Eye (tissue), 1 donor: ENCODE results near the gene ZDHHC17.
"Not testable (repeated sequence)": the region's sequence is repeated elsewhere in the genome, so short reads cannot be mapped to it uniquely, and the experiment has no call there.

ENCODE experiments used
- DNase-seq: peaks from one replicate; pipeline ENCODE4 v3.0.0-alpha.2; 2015

Gene ZDHHC17

GRCh38 chr12:76768576-76768975 is 4.7 kb downstream of the ZDHHC17 start:
- no peak for DNase-seq

- no peak for DNase-seq
Observed at GRCh38 chr12:76777765-76778216, 13.9 kb downstream of the ZDHHC17 start.

- DNase-seq: no peak
Observed at GRCh38 chr12:76778364-76778763, 14.4 kb downstream of the ZDHHC17 start.

- not testable (repeated sequence) for DNase-seq
Observed at GRCh38 chr12:76779310-76779709, 15.4 kb downstream of the ZDHHC17 start.

- no peak for DNase-seq
Observed at GRCh38 chr12:76781321-76781720, 17.4 kb downstream of the ZDHHC17 start.

GRCh38 chr12:76782526-76782925 is 18.6 kb downstream of the ZDHHC17 start:
- no peak for DNase-seq

- peak; percentile 72 for DNase-seq
Observed at GRCh38 chr12:76784600-76785051, 20.7 kb downstream of the ZDHHC17 start.

GRCh38 chr12:76785407-76785806 is 21.5 kb downstream of the ZDHHC17 start:
- no peak for DNase-seq

GRCh38 chr12:76786986-76787385 is 23.1 kb downstream of the ZDHHC17 start:
- DNase-seq: no peak

- DNase-seq: no peak
Observed at GRCh38 chr12:76787689-76788088, 23.8 kb downstream of the ZDHHC17 start.

- DNase-seq: no peak
Observed at GRCh38 chr12:76789335-76790050, 25.6 kb downstream of the ZDHHC17 start.

GRCh38 chr12:76790564-76791552 is 26.9 kb downstream of the ZDHHC17 start:
- peak; percentile 42 for DNase-seq

- no peak for DNase-seq
Observed at GRCh38 chr12:76792828-76793227, 28.9 kb downstream of the ZDHHC17 start.

- DNase-seq: no peak
Observed at GRCh38 chr12:76798864-76799263, 34.9 kb downstream of the ZDHHC17 start.

GRCh38 chr12:76799362-76799761 is 35.4 kb downstream of the ZDHHC17 start:
- DNase-seq: no peak

- DNase-seq: no peak
Observed at GRCh38 chr12:76802060-76802459, 38.1 kb downstream of the ZDHHC17 start.

GRCh38 chr12:76804435-76804976 is 40.6 kb downstream of the ZDHHC17 start:
- no peak for DNase-seq

GRCh38 chr12:76810671-76811419 is 46.9 kb downstream of the ZDHHC17 start:
- DNase-seq: no peak

GRCh38 chr12:76811976-76812375 is 48.1 kb downstream of the ZDHHC17 start:
- no peak for DNase-seq

- DNase-seq: no peak
Observed at GRCh38 chr12:76813265-76813664, 49.4 kb downstream of the ZDHHC17 start.

GRCh38 chr12:76813972-76814371 is 50.1 kb downstream of the ZDHHC17 start:
- no peak for DNase-seq

- peak; percentile 33 for DNase-seq
Observed at GRCh38 chr12:76820888-76821482, 57.1 kb downstream of the ZDHHC17 start.
